HPDE6-E6E7 (cell line): ENCODE data around the gene MEGF9.
"Not testable (repeated sequence)": the region's sequence is repeated elsewhere in the genome, so short reads cannot be mapped to it uniquely, and the experiment has no call there.

Experiments used
- DNase-seq: peaks from one replicate; pipeline ENCODE4 v3.0.0; 2011; ENCODE audit warnings: missing footprints; ENCODE audit errors: extremely low spot score

Gene MEGF9

GRCh38 chr9:120571443-120572257 is 142.6 kb downstream of the MEGF9 start:
- no peak for DNase-seq

GRCh38 chr9:120570296-120570695 is 144.0 kb downstream of the MEGF9 start:
- no peak for DNase-seq

- DNase-seq = no peak
Measured at GRCh38 chr9:120569556-120569955, 144.7 kb downstream of the MEGF9 start.

DNA sequence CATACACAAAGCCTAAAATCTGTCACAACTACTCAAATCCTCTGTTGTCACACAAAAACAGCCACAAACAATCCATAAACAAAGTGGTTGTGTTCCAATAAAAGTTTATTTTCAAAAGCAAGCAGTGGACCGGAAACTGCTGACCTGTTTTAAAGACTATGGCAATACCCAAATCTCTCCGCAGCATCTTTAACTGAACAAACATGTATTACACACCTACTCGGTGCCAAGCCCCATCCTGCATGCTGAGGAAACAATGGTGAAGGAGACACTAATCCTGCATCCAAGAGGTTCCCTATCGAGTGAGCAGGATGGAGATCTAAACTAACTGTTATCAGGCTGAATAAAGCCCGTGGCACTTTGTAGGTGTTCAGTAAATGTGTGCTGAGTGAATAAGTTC is 145.5 kb downstream of the MEGF9 start:
- DNase-seq = no peak

- no peak for DNase-seq
Measured at GRCh38 chr9:120567874-120568273, 146.4 kb downstream of the MEGF9 start.

DNA sequence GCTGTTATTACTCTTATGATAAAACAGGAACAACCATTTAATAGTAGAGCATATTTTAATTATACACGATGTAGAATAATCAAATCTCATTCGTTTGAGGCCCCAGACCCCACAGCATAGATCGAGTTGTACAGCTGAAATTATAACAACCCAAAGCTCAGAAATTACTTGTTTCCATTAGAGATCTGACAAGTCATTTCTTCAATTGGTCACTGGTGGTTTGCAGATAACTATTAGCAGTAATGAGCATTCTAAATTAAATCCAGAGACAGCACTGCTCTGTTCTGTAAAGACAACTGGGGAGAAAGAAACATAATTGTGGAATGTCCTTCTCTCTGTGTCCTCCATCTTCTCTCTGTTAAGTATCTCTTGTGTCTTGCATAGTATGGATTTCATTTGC is 147.2 kb downstream of the MEGF9 start:
- no peak for DNase-seq

DNA sequence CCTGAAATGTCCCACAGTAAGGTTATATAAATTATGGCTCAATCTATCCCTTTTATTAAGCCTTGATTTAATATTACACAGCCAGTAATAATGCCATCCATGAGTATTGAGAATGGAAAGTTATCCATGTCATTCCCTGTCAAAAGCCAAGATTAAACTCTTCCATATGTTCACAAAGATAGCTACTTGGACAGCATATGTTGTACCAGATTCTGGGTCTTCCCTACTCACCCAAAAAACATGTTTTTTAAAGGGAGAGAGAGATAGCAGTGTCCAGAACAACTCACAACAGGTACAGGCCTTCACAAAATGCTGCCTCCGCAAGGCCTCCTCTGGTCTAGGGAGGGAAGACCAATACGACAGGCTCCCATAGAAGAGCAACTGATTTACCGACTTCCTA is 149.7 kb downstream of the MEGF9 start:
- DNase-seq = no peak

- DNase-seq = no peak
Measured at GRCh38 chr9:120562861-120563443, 151.3 kb downstream of the MEGF9 start.

GRCh38 chr9:120561709-120562108 is 152.6 kb downstream of the MEGF9 start:
- no peak for DNase-seq

DNA sequence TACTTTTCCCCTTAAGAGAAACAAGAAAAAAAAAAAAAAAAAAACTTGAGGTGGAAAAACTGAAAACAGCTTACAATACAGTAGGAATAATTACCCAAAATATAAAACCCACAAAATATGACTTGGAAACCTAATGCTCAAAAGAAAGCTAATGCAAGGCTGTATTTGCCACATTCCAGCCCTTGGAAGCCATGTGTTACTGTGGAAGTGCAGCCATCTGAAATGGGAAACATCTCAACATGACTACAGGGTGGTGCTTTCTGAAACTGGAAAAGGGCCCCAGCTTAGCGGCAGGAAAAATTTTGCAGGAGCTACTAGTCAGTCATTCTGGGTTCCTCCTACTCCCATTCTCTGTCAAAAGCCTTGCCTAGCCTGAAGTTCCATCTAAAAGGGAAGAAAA is 154.7 kb downstream of the MEGF9 start:
- no peak for DNase-seq

DNA sequence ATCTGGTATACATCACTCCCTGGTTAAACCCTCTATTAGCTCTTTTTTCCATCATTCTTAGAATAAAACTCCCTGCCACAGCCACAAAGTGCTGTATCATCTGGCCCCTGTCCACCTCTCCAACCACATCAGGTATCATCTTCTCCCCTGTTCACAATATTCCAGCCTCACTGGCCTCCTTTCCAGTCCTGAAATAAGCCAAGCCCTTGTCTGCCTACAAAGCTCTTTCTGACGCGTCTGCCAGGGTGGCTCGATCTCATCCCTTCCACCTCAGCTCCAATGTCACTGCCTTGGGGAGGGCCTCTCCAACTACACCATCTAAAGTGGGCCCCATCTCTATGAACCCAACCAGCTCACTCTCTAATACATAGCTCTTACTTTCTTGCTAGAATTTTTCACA is 155.8 kb downstream of the MEGF9 start:
- no peak for DNase-seq

GRCh38 chr9:120557205-120557604 is 157.1 kb downstream of the MEGF9 start:
- DNase-seq = no peak

DNA sequence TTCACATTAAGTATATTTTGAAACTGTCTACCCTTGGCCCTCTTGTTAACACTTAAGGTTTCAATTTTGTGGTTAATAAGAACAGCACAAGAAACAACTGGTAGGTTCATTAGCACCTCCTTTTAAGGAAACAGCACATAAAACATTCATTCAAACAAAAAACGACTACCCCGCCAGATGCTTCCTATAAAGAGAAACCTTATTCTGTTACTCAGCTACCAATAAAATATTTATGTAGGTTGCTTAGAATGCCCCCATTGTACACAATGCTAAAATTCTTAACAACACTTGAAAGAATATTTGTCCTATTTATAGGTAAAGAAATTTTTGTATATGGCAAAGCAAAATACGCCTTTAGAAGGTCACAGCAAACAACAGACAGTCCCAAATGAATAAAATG is 157.5 kb downstream of the MEGF9 start:
- DNase-seq = no peak

DNA sequence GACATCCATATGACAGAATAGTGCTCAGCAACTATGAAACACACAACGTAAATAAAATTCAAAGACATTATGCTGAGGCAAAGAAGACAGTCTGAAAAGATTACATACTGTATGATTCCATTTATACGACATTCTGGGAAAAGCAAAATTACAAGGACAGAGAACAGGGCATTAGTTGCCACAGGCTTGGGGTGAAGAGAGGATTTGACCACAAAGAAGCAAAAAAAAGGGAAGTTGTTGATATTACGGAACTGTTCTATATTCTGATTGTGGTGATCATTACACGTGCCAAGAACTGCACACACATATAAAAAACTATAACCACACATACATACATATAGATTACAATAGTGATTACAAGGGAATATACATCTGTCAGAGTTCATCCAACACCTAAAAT is 158.4 kb downstream of the MEGF9 start:
- DNase-seq = no peak

DNA sequence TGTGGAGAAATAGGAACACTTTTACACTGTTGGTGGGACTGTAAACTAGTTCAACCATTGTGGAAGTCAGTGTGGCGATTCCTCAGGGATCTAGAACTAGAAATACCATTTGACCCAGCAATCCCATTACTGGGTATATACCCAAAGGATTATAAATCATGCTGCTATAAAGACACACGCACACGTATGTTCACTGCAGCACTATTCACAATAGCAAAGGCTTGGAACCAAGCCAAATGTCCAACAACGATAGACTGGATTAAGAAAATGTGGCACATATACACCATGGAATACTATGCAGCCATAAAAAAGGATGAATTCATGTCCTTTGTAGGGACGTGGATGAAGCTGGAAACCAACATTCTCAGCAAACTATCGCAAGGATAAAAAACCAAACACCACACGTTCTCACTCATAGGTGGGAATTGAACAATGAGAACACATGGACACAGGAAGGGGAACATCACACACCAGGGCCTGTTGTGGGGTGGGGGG is 162.0 kb downstream of the MEGF9 start:
- DNase-seq = not testable (repeated sequence)
